Heart right ventricle (tissue), 16 donors: Measurements from ENCODE around the gene XPR1. TPM values are rescaled to one million over a fixed set of nuclear protein-coding genes. Genes with fewer than 3 reads are reported as not detected.

ENCODE experiments used
- ATAC-seq, 8 donors: fragments of 200-7000 bp; cut with Tn5 transposase; one replicate each; pipeline ENCODE4 v1.9.1; 2020; ENCODE audit warnings: mild to moderate bottlenecking in 8 of 8, moderate library complexity in 8 of 8, moderate number of reproducible peaks in 1 of 8
- DNase-seq, 2 donors: peaks; one replicate each; pipeline ENCODE4 v3.0.0-alpha.2; 2020
- H3K27ac ChIP-seq, 10 donors: fragments of 200-600 bp; sonication (generic) in 2 of 10; one replicate each; pipeline versions ENCODE4 v1.5.0 to v1.8.0; 2020 to 2022; ENCODE audit warnings: mild to moderate bottlenecking in 3 of 10
- H3K27me3 ChIP-seq, 7 donors: fragments of 200-600 bp; one replicate each; pipeline ENCODE4 v1.8.0; 2021 to 2022; ENCODE audit warnings: mild to moderate bottlenecking in 2 of 7
- H3K36me3 ChIP-seq, 9 donors: fragments of 200-600 bp; sonication (generic) in 1 of 9; one replicate each; pipeline versions ENCODE4 v1.5.0 to v1.8.0; 2020 to 2022; ENCODE audit warnings: mild to moderate bottlenecking in 2 of 9
- H3K4me1 ChIP-seq, 9 donors: fragments of 200-600 bp; sonication (generic) in 1 of 9; one replicate each; pipeline versions ENCODE4 v1.5.0 to v1.8.0; 2020 to 2022; ENCODE audit warnings: mild to moderate bottlenecking in 4 of 9
- H3K4me3 ChIP-seq, 10 donors: fragments of 200-600 bp; sonication (generic) in 2 of 10; one replicate each; pipeline versions ENCODE4 v1.5.0 to v1.8.0; 2020 to 2022; ENCODE audit warnings: mild to moderate bottlenecking in 7 of 10, moderate library complexity in 2 of 10
- H3K9me3 ChIP-seq, 11 donors: fragments of 200-600 bp in 10 of 11; sonication (generic) in 2 of 11; one replicate each; pipeline versions ENCODE4 v1.5.0 to v1.8.0; 2013 to 2022; ENCODE audit warnings: mild to moderate bottlenecking in 2 of 11, control low read depth in 1 of 11, moderate library complexity in 1 of 11
- WGBS, 2 donors: extraction: QIAGEN DNeasy Blood & Tissue Kit; methylation state at CpG; one replicate each; pipeline ENCODE4 v1.1.7; 2013; ENCODE audit warnings: inconsistent platforms in 1 of 2; 5-methylcytosine and 5-hydroxymethylcytosine counted together
- intact Hi-C, 10 donors: fragments of 100-400 bp; cut with DNase I; formaldehyde crosslinking; loops; one replicate each; pipeline versions ENCODE4 v1.11.1 to v1.14.2; 2022
- polyA plus RNA-seq, 2 donors: library from polyadenylated mRNA; stranded (reverse); fragments of 200-250 nt; gene quantifications; one replicate each; pipeline ENCODE4 v1.2.3, GENCODE V29; 2013
- total RNA-seq, 10 donors: library from RNA; stranded (reverse); fragmentation: NEBNext Ultra II Directional in 3 of 10; extraction: Animal tissue kit (Norgen Biotek cat#: 25700) in 3 of 10; gene quantifications; one replicate each; pipeline versions ENCODE4 v1.2.1 to v1.2.4, GENCODE V29; 2021 to 2023
- TF ChIP-seq, protein P1 (sequence below), 9 donors: fragments of 200-600 bp; sonication (generic) in 2 of 9; IDR thresholded peaks; one replicate each; pipeline versions ENCODE4 v1.5.0 to v1.8.0; 2021 to 2022; ENCODE audit warnings: antibody characterized with exemption in 9 of 9, mild to moderate bottlenecking in 5 of 9, moderate library complexity in 1 of 9
- donor health status: Arrhythmogenic right ventricular cardiomyopathy.
- donor health status: ischemic (EF 13 %, LVEDD 7.1; RV severe dilation, severe dysfunction).
- donor health status: healthy with polysubstance abuse.
- donor health status: DM: no; HTN: yes; CAD: no.
- donor health status: DM: no; HTN: no; CAD: no.
- donor health status: ischemic (EF 25% LVEDD 6.9; RV normal size, moderate dysfunction).
- donor health status: ischemic (EF 25% LVEDD 5.7; RV mildly dilated, moderate dysfunction).
- donor health status: healthy.
- donor health status: DM: yes; HTN: yes; CAD: no.
- donor health status: Ischemic cardiomyopathy.
- donor health status: ischemic (EF 35%, LVEDD 5.7; RV mildly dilated, moderate dysfunction).
- donor health status: nonischemic (EF 11% LVEDD 7.7; RV severe dilation, severe dysfunction).
- donor health status: DM: yes; HTN: yes; CAD: no.
- donor health status: PGD.
- donor health status: ischemic (EF 29% LVEDD 5.4; RV normal size, mild dysfunction).
- donor health status: nonischemic (EF 23%, LVEDD 6.1; RV moderate dilation, normal function).

XPR1 gene
- total and polyA plus RNA-seq, 12 donors, result 18.3 to 142 (median 70.0) TPM

- H3K27me3 ChIP-seq, result no peaks in the 10 kb centered on the region
- 72 to 73% methylated on average over 17 of the region's 17 CpGs for WGBS, 2 donors
- H3K4me1 ChIP-seq, result peaks cover 23 to 46% (median 39%) of the 10 kb centered on the region in 9 donors
- peaks cover 0 to 10% (median 0%) of the 10 kb centered on the region in 9 donors for H3K36me3 ChIP-seq
- ATAC-seq (peak in 2 of 8 donors; percentile 2 to 6), DNase-seq (no peak)
- TF ChIP-seq, protein P1, sequence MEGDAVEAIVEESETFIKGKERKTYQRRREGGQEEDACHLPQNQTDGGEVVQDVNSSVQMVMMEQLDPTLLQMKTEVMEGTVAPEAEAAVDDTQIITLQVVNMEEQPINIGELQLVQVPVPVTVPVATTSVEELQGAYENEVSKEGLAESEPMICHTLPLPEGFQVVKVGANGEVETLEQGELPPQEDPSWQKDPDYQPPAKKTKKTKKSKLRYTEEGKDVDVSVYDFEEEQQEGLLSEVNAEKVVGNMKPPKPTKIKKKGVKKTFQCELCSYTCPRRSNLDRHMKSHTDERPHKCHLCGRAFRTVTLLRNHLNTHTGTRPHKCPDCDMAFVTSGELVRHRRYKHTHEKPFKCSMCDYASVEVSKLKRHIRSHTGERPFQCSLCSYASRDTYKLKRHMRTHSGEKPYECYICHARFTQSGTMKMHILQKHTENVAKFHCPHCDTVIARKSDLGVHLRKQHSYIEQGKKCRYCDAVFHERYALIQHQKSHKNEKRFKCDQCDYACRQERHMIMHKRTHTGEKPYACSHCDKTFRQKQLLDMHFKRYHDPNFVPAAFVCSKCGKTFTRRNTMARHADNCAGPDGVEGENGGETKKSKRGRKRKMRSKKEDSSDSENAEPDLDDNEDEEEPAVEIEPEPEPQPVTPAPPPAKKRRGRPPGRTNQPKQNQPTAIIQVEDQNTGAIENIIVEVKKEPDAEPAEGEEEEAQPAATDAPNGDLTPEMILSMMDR (IDR thresholded peaks at IDR 0.05), result no peak
- no peak overlapping the region for H3K4me3 ChIP-seq
- intact Hi-C loops, result no loop called here
- no peaks in the 10 kb centered on the region for H3K9me3 ChIP-seq
- H3K27ac ChIP-seq, result peak overlapping the region in 8 of 10 donors; percentile 32 to 83 (median 80)
These were observed 296.8 kb downstream of the XPR1 start for GRCh38 chr1:180928331-180929230.

- intact Hi-C loops, result no loop called here
- peaks cover 0 to 13% (median 0%) of the 10 kb centered on the region in 9 donors for H3K36me3 ChIP-seq
- H3K4me1 ChIP-seq, result peaks cover 23 to 46% (median 39%) of the 10 kb centered on the region in 9 donors
- no peak for DNase-seq
- no peaks in the 10 kb centered on the region for H3K27me3 ChIP-seq
- 83 to 86% methylated on average over 3 of the region's 3 CpGs for WGBS, 2 donors
- TF ChIP-seq, protein P1 (IDR thresholded peaks at IDR 0.05), result no peak
- no peak for ATAC-seq
- H3K9me3 ChIP-seq, result no peaks in the 10 kb centered on the region
- no peak overlapping the region for H3K4me3 ChIP-seq
- peak overlapping the region in 1 of 10 donors; percentile 83 for H3K27ac ChIP-seq
These were observed 297.6 kb downstream of the XPR1 start for GRCh38 chr1:180929389-180929788.

GRCh38 chr1:180930687-180931086 is 298.9 kb downstream of the XPR1 start:
- H3K27me3 ChIP-seq, result no peaks in the 10 kb centered on the region
- intact Hi-C loops, result no loop called here
- DNase-seq, result no peak
- peaks cover 0 to 24% (median 0%) of the 10 kb centered on the region in 9 donors for H3K36me3 ChIP-seq
- no peak for ATAC-seq
- no peak overlapping the region for H3K27ac ChIP-seq
- 94 to 98% methylated on average over 5 of the region's 5 CpGs for WGBS, 2 donors
- TF ChIP-seq, protein P1 (IDR thresholded peaks at IDR 0.05), result no peak
- H3K9me3 ChIP-seq, result no peaks in the 10 kb centered on the region
- peaks cover 20 to 39% (median 32%) of the 10 kb centered on the region in 9 donors for H3K4me1 ChIP-seq
- no peak overlapping the region for H3K4me3 ChIP-seq

DNA sequence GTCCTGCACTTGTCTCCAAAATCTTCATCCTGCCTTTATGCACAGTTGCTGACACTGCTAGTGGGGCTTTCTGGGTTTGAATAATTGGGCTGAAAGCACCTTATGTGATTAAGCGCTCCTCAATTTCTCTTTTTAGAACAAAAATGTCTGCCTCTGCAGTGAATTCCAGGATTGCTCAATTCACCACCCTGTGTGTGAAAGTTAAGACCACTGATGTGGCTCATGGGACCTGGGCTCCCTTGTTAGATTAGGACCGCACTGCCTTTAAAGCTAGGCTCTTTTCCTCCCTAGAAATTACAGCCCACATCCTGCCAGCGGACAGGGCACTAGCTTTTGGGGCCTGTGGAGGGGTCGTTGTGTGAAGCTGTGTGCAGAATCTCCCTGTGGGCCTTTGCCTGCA is 299.7 kb downstream of the XPR1 start:
- H3K4me3 ChIP-seq, result no peak overlapping the region
- intact Hi-C loops, result no loop called here
- H3K4me1 ChIP-seq, result peaks cover 14 to 31% (median 23%) of the 10 kb centered on the region in 9 donors
- H3K27me3 ChIP-seq, result no peaks in the 10 kb centered on the region
- H3K36me3 ChIP-seq, result peaks cover 0 to 33% (median 0%) of the 10 kb centered on the region in 9 donors
- 90 to 98% methylated on average over 4 of the region's 4 CpGs for WGBS, 2 donors
- TF ChIP-seq, protein P1 (IDR thresholded peaks at IDR 0.05), result no peak
- DNase-seq, result no peak
- no peak overlapping the region for H3K27ac ChIP-seq
- H3K9me3 ChIP-seq, result no peaks in the 10 kb centered on the region
- ATAC-seq, result no peak
